ENCODE results near the gene FBXO7.

- no peak for TF ChIP-seq CTCF (IDR thresholded peaks at IDR 0.05)
- no peak for TF ChIP-seq EP300 (IDR thresholded peaks at IDR 0.05)
- TF ChIP-seq POLR2A (IDR thresholded peaks at IDR 0.05): no peak
- no peak for TF ChIP-seq POLR2AphosphoS5 (IDR thresholded peaks at IDR 0.05)
Observed at GRCh38 chr22:32512267-32512982, 37.8 kb downstream of the FBXO7 start.

Data from upper lobe of left lung (tissue), 4 donors.